Gastrocnemius medialis (tissue), 4 donors: ENCODE data around the gene SLC15A2. TPM values are rescaled to one million over a fixed set of nuclear protein-coding genes. Genes with fewer than 3 reads are reported as not detected.

Experiments used
- ATAC-seq, 2 donors: fragments of 150-250 bp; one replicate each; pipeline ENCODE4 v1.9.1; 2016
- DNase-seq, 2 donors: peaks; one replicate each; pipeline ENCODE4 v3.0.0-alpha.2; 2019
- H3K27ac ChIP-seq, 4 donors: fragments of 200-600 bp; sonication (generic); 1 replicate in 1 of 4; 2 replicates in 3 of 4; pipeline ENCODE4 v1.5.1; 2016 to 2018; ENCODE audit warnings: mild to moderate bottlenecking in 2 of 4, moderate library complexity in 1 of 4
- H3K27me3 ChIP-seq, 3 donors: fragments of 200-600 bp; sonication (generic) in 2 of 3; 1 replicate in 1 of 3; 2 replicates in 2 of 3; pipeline versions ENCODE4 v1.5.1 to v1.6.0; 2016 to 2019; ENCODE audit warnings: mild to moderate bottlenecking in 1 of 3, moderate library complexity in 1 of 3
- H3K36me3 ChIP-seq, 2 donors: fragments of 200-600 bp; sonication (generic) in 1 of 2; one replicate each; pipeline ENCODE4 v1.5.1; 2017 to 2018
- H3K4me1 ChIP-seq, 2 donors: fragments of 200-600 bp; sonication (generic) in 1 of 2; one replicate each; pipeline ENCODE4 v1.5.1; 2016 to 2017; ENCODE audit warnings: mild to moderate bottlenecking in 2 of 2
- H3K4me3 ChIP-seq, 4 donors: fragments of 200-600 bp; sonication (generic) in 3 of 4; 1 replicate in 1 of 4; 2 replicates in 3 of 4; pipeline ENCODE4 v1.5.1; 2016 to 2019; ENCODE audit warnings: mild to moderate bottlenecking in 2 of 4
- H3K9me3 ChIP-seq, 3 donors: fragments of 200-600 bp; sonication (generic) in 2 of 3; 1 replicate in 1 of 3; 2 replicates in 2 of 3; pipeline ENCODE4 v1.5.1; 2016 to 2019
- CTCF ChIP-seq, 5 experiments: fragments of 450-650 bp in 3 of 5; fragments of 200-600 bp in 2 of 5; sonication (generic) in 2 of 5; IDR thresholded peaks in 4 of 5; conservative IDR thresholded peaks in 1 of 5; 1 replicate in 4 of 5; 2 replicates in 1 of 5; pipeline ENCODE4 v1.5.1; 2016 to 2019; ENCODE audit warnings: antibody characterized with exemption in 5 of 5, mild to moderate bottlenecking in 3 of 5, moderate library complexity in 3 of 5
- POLR2A ChIP-seq, 2 donors: fragments of 450-650 bp; IDR thresholded peaks; one replicate each; pipeline ENCODE4 v1.6.1; 2017; ENCODE audit warnings: antibody characterized with exemption in 2 of 2, mild to moderate bottlenecking in 2 of 2, moderate library complexity in 2 of 2
- in situ Hi-C, 4 donors: fragments of 200-750 bp; cut with MboI; loops; one replicate each; pipeline versions ENCODE4 v1.15.0 to v1.8.0; 2017; ENCODE audit warnings: low sequenced_read_pairs in 4 of 4
- intact Hi-C: fragments of 100-400 bp; cut with DNase I; formaldehyde crosslinking; loops from one replicate; pipeline ENCODE4 v1.15.1; 2023; ENCODE audit warnings: low total_unique reads
- total RNA-seq, 4 donors: library from RNA; depleted of rRNA; stranded (reverse); fragments of >200 nt; gene quantifications; one replicate each; pipeline versions ENCODE4 v1.1.0 to v1.2.3, GENCODE V29; 2016

Gene SLC15A2
- total RNA-seq, 4 donors from 2014 or later = 0.07 to 0.82 (median 0.41) TPM

GRCh38 chr3:121963608-121964007 is 69.4 kb downstream of the SLC15A2 start:
- H3K36me3 ChIP-seq = no peaks in the 10 kb centered on the region
- no peaks in the 10 kb centered on the region for H3K27me3 ChIP-seq
- no peak for TF ChIP-seq CTCF (IDR thresholded peaks at IDR 0.05 in 4 of 5, conservative IDR thresholded peaks at IDR 0.05 in 1 of 5)
- TF ChIP-seq POLR2A (IDR thresholded peaks at IDR 0.05) = no peak
- ATAC-seq (no peak), DNase-seq (no peak)
- no peaks in the 10 kb centered on the region for H3K4me1 ChIP-seq
- intact Hi-C loops (no loop called here), in situ Hi-C loops (no loop called here)
- H3K4me3 ChIP-seq = no peak overlapping the region
- H3K27ac ChIP-seq = no peak overlapping the region
- H3K9me3 ChIP-seq = no peaks in the 10 kb centered on the region

DNA sequence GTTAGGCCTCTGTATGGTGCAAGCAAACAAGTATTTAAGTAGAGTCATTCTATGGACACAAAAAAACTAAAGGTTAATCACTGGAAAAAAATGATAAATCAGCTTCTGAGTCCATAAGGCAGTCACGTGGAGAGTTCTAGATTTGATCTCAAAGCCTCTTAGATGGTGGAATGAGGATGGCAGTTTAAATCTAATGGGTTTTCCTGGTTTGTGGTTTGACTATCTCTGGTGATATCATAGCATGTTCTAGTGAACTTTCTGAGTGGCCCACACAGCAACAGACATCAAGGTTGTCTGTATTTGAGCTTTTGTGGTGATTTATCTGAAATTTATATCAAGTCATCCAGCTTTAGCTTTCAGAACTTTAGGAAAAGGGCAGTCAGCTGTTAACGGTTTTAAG is 75.4 kb downstream of the SLC15A2 start:
- in situ Hi-C loops = no loop called here
- no peaks in the 10 kb centered on the region for H3K4me1 ChIP-seq
- intact Hi-C loops = no loop called here

DNA sequence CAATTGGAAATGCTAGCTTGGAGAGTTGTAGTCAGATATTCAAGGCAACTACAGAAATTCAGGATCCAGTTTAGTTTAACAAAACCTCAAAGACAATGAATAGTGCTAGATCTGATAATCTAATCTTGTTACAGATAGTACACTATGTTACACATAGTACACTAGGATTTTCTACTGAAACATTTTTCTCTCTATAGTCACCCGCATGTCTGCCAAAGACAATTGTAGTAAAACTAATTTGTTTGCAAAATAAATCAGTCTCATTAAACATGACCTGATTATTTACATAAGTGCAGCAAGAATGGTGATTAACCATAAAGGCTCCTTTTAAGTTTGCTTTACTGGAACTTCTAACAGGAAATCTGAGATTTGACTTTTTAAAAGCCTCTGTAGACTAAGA is 75.8 kb downstream of the SLC15A2 start:
- DNase-seq = no peak
- ATAC-seq = no peak
- H3K9me3 ChIP-seq = no peaks in the 10 kb centered on the region
- intact Hi-C loops (no loop called here), in situ Hi-C loops (no loop called here)
- no peak overlapping the region for H3K4me3 ChIP-seq
- TF ChIP-seq POLR2A (IDR thresholded peaks at IDR 0.05) (no peak), CTCF (IDR thresholded peaks at IDR 0.05 in 4 of 5, conservative IDR thresholded peaks at IDR 0.05 in 1 of 5) (no peak)
- no peaks in the 10 kb centered on the region for H3K27me3 ChIP-seq
- no peak overlapping the region for H3K27ac ChIP-seq
- no peaks in the 10 kb centered on the region for H3K36me3 ChIP-seq
- H3K4me1 ChIP-seq = no peaks in the 10 kb centered on the region

More for the DNA sequence above, 75.4 kb downstream of the SLC15A2 start:
- no peaks in the 10 kb centered on the region for H3K9me3 ChIP-seq
- DNase-seq = no peak
- H3K27ac ChIP-seq = no peak overlapping the region
- H3K27me3 ChIP-seq = no peaks in the 10 kb centered on the region
- ATAC-seq = no peak
- no peak for TF ChIP-seq CTCF (IDR thresholded peaks at IDR 0.05 in 4 of 5, conservative IDR thresholded peaks at IDR 0.05 in 1 of 5)
- TF ChIP-seq POLR2A (IDR thresholded peaks at IDR 0.05) = no peak
- H3K36me3 ChIP-seq = no peaks in the 10 kb centered on the region
- H3K4me3 ChIP-seq = no peak overlapping the region

- Histone ChIP-seq H3K27ac (no peak overlapping the region), H3K36me3 (no peaks in the 10 kb centered on the region), H3K9me3 (no peaks in the 10 kb centered on the region), H3K4me3 (no peak overlapping the region), H3K27me3 (no peaks in the 10 kb centered on the region), H3K4me1 (no peaks in the 10 kb centered on the region)
- ATAC-seq = no peak
- intact Hi-C loops = no loop called here
- in situ Hi-C loops = no loop called here
- no peak for DNase-seq
- TF ChIP-seq POLR2A (IDR thresholded peaks at IDR 0.05) (no peak), CTCF (IDR thresholded peaks at IDR 0.05 in 4 of 5, conservative IDR thresholded peaks at IDR 0.05 in 1 of 5) (no peak)
These were observed 80.5 kb downstream of the SLC15A2 start for GRCh38 chr3:121974601-121975111.

- Histone ChIP-seq H3K4me3 (no peak overlapping the region), H3K36me3 (no peaks in the 10 kb centered on the region), H3K4me1 (no peaks in the 10 kb centered on the region), H3K27ac (no peak overlapping the region), H3K27me3 (no peaks in the 10 kb centered on the region), H3K9me3 (no peaks in the 10 kb centered on the region)
- intact Hi-C loops = no loop called here
- no peak for ATAC-seq
- TF ChIP-seq POLR2A (IDR thresholded peaks at IDR 0.05) (no peak), CTCF (IDR thresholded peaks at IDR 0.05 in 4 of 5, conservative IDR thresholded peaks at IDR 0.05 in 1 of 5) (no peak)
- no peak for DNase-seq
- in situ Hi-C loops = no loop called here
These were observed 81.6 kb downstream of the SLC15A2 start for GRCh38 chr3:121975702-121976302.
